Measurements from ENCODE around the gene RFPL3.

The RFPL3 gene

DNA sequence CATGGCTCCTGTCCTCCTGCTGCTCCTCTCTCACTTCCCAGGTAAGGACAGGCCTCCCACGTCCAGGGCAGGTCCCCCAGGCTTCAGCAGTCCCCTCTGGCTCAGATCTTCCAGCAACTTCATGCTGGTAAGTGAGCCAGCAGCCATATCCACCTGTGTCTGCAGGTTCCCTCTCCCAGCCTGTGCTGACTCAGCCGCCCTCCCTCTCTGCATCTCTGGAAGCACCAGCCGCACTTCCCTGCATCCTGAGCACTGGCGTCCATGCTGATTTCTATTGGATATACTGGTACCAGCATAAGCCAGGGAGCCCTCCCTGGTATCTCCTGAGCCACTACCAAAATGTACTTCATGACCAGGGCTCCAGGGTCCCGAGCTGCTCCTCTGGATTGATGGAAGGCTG is 19.0 kb downstream of the RFPL3 start:
- Histone ChIP-seq H3K4me3 (ENCODE audit: insufficient read depth, low read depth, low read length, poor library complexity, severe bottlenecking) (no peak overlapping the region), H3K36me3 (ENCODE audit: control insufficient read depth, insufficient read depth, low read length) (no peaks in the 10 kb centered on the region), H3K27me3 (replicated peaks; ENCODE audit: control insufficient read depth, insufficient read depth, low read length, poor library complexity, severe bottlenecking) (no peaks in the 10 kb centered on the region), H3K9me3 (ENCODE audit: control insufficient read depth, low read length) (no peaks in the 10 kb centered on the region), H3K27ac (ENCODE audit: insufficient read depth, low read length, poor library complexity, severe bottlenecking) (no peak overlapping the region), H3K4me1 (ENCODE audit: control insufficient read depth, insufficient read depth, low read length, poor library complexity, severe bottlenecking) (no peaks in the 10 kb centered on the region)
- no peak for DNase-seq

DNA sequence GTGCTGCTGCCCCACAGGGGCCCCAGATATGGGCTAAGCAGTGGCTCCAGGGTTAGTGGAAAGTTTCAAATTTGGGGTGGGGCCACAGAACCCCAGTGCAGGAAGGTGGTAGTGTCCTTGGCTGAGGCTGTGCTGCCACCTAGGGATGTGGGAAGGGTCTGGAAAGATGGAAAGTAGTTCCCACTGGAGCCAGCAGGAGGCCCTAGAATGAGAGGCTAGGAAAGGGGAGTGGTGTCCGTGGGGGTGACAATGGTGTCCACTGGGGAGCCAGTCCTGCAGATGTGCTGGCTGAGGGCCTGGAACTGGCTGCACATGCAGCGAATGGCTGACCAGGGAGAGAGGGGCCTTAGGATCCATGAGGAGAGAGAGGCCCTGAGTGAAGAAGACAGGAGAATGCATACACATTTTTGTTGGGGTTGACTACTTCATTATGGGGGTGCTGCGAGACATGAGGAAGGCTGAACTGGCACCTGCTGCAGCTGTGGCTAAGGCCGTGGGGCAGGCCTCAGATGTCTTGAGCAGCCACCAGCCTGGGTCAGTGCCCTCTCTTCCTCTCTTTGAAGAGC is 21.1 kb downstream of the RFPL3 start:
- H3K27ac ChIP-seq (ENCODE audit: insufficient read depth, low read length, poor library complexity, severe bottlenecking), result no peak overlapping the region
- H3K4me1 ChIP-seq (ENCODE audit: control insufficient read depth, insufficient read depth, low read length, poor library complexity, severe bottlenecking), result no peaks in the 10 kb centered on the region
- no peak for DNase-seq
- no peak overlapping the region for H3K4me3 ChIP-seq (ENCODE audit: insufficient read depth, low read depth, low read length, poor library complexity, severe bottlenecking)
- no peaks in the 10 kb centered on the region for H3K9me3 ChIP-seq (ENCODE audit: control insufficient read depth, low read length)
- H3K27me3 ChIP-seq (replicated peaks; ENCODE audit: control insufficient read depth, insufficient read depth, low read length, poor library complexity, severe bottlenecking), result no peaks in the 10 kb centered on the region
- H3K36me3 ChIP-seq (ENCODE audit: control insufficient read depth, insufficient read depth, low read length), result no peaks in the 10 kb centered on the region

DNA sequence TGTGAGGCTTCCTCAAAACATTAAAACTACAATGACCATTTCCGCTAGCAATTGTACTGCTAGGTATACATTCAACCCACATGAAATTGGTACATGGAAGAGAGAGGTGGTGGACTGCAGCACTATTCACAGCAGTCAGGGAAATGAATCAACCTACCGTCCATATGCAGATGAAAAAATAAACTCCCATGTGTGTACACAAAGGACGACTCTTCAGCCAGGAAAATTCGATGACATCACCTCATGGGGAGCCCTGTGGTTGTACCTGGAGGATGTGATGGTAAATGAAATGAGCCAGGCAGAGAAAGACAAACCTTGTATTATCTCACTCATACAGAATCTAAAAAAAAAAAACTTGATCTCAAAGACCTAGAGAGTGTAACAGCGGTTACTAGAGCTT is 23.3 kb downstream of the RFPL3 start:
- H3K4me1 ChIP-seq (ENCODE audit: control insufficient read depth, insufficient read depth, low read length, poor library complexity, severe bottlenecking), result no peaks in the 10 kb centered on the region
- H3K9me3 ChIP-seq (ENCODE audit: control insufficient read depth, low read length), result no peaks in the 10 kb centered on the region
- no peak overlapping the region for H3K27ac ChIP-seq (ENCODE audit: insufficient read depth, low read length, poor library complexity, severe bottlenecking)
- no peaks in the 10 kb centered on the region for H3K27me3 ChIP-seq (replicated peaks; ENCODE audit: control insufficient read depth, insufficient read depth, low read length, poor library complexity, severe bottlenecking)
- no peak overlapping the region for H3K4me3 ChIP-seq (ENCODE audit: insufficient read depth, low read depth, low read length, poor library complexity, severe bottlenecking)
- no peak for DNase-seq
- H3K36me3 ChIP-seq (ENCODE audit: control insufficient read depth, insufficient read depth, low read length), result peaks cover 7% of the 10 kb centered on the region

DNA sequence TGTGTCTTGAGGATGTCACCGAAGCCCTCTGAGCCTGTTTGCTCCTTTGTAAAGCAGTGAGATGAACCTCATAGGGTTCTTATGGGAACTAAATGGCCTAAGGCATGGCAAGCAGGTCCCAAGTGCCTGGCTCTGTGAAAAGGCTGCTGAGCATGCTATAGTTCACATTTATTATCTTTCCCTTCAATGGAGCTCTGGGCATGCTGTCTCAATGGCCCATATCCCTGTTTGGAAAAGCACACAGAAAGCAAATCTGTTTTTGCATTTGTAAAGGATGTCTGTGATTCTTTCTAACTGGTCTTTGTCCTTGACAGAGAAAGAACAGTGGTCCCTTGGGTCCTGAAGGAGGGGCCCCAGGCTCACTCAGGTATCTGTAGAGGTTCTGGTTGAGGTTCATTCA is 28.0 kb downstream of the RFPL3 start:
- Histone ChIP-seq H3K27ac (ENCODE audit: insufficient read depth, low read length, poor library complexity, severe bottlenecking) (no peak overlapping the region), H3K4me1 (ENCODE audit: control insufficient read depth, insufficient read depth, low read length, poor library complexity, severe bottlenecking) (no peaks in the 10 kb centered on the region), H3K4me3 (ENCODE audit: insufficient read depth, low read depth, low read length, poor library complexity, severe bottlenecking) (no peak overlapping the region), H3K9me3 (ENCODE audit: control insufficient read depth, low read length) (no peaks in the 10 kb centered on the region), H3K36me3 (ENCODE audit: control insufficient read depth, insufficient read depth, low read length) (peaks cover 26% of the 10 kb centered on the region), H3K27me3 (replicated peaks; ENCODE audit: control insufficient read depth, insufficient read depth, low read length, poor library complexity, severe bottlenecking) (no peaks in the 10 kb centered on the region)
- DNase-seq, result no peak

- Histone ChIP-seq H3K36me3 (ENCODE audit: control insufficient read depth, insufficient read depth, low read length) (peaks cover 59% of the 10 kb centered on the region), H3K4me1 (ENCODE audit: control insufficient read depth, insufficient read depth, low read length, poor library complexity, severe bottlenecking) (no peaks in the 10 kb centered on the region), H3K4me3 (ENCODE audit: insufficient read depth, low read depth, low read length, poor library complexity, severe bottlenecking) (no peak overlapping the region), H3K9me3 (ENCODE audit: control insufficient read depth, low read length) (no peaks in the 10 kb centered on the region), H3K27ac (ENCODE audit: insufficient read depth, low read length, poor library complexity, severe bottlenecking) (no peak overlapping the region), H3K27me3 (replicated peaks; ENCODE audit: control insufficient read depth, insufficient read depth, low read length, poor library complexity, severe bottlenecking) (no peaks in the 10 kb centered on the region)
- DNase-seq, result no peak
Measured at GRCh38 chr22:32389685-32390084, 32.0 kb downstream of the RFPL3 start.

DNA sequence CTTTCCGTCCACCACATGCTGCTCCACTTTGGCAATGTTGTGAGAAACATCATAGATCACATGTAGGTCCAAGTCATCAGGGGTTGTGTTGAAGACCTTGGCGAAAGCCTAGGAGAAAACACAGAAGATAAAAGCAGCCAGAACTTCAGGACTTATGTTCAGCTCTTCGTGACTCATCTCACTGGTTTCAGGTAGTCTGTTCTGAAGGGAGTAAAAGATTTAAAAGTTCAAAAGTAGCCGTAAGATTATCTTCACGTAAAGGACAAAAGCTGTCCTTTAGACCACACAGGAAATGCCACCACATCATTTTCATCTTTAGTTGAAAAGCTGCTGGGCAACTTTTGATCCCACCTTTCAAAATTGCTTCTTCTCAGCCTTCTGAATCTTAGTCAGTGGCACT is 37.4 kb downstream of the RFPL3 start:
- Histone ChIP-seq H3K4me3 (ENCODE audit: insufficient read depth, low read depth, low read length, poor library complexity, severe bottlenecking) (no peak overlapping the region), H3K36me3 (ENCODE audit: control insufficient read depth, insufficient read depth, low read length) (peaks cover 84% of the 10 kb centered on the region)
- DNase-seq, result no peak

DNA sequence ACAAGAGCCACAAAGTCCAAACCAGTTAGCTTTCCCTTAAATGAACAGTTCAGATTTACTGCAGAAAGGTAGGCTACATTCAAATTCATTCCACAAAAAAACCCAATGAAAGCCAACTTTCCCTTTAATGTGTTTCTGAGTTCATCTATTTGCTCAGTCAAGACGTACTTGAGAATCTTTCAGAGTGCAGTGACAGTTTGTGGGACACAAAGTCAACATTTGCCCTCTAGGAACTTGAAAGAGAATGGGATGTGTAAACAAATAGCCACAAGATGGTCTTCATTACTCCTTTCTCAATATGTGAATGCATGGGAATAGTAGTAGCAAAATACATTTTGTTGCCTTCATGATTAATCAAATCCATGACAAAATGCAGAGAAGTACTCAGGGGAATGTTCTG is 38.6 kb downstream of the RFPL3 start:
- Histone ChIP-seq H3K27me3 (replicated peaks; ENCODE audit: control insufficient read depth, insufficient read depth, low read length, poor library complexity, severe bottlenecking) (no peaks in the 10 kb centered on the region), H3K36me3 (ENCODE audit: control insufficient read depth, insufficient read depth, low read length) (peaks cover 89% of the 10 kb centered on the region), H3K4me3 (ENCODE audit: insufficient read depth, low read depth, low read length, poor library complexity, severe bottlenecking) (no peak overlapping the region), H3K27ac (ENCODE audit: insufficient read depth, low read length, poor library complexity, severe bottlenecking) (no peak overlapping the region), H3K9me3 (ENCODE audit: control insufficient read depth, low read length) (no peaks in the 10 kb centered on the region), H3K4me1 (ENCODE audit: control insufficient read depth, insufficient read depth, low read length, poor library complexity, severe bottlenecking) (no peaks in the 10 kb centered on the region)
- DNase-seq, result no peak

More for the DNA sequence above, 37.4 kb downstream of the RFPL3 start:
- H3K9me3 ChIP-seq (ENCODE audit: control insufficient read depth, low read length), result no peaks in the 10 kb centered on the region
- no peaks in the 10 kb centered on the region for H3K27me3 ChIP-seq (replicated peaks; ENCODE audit: control insufficient read depth, insufficient read depth, low read length, poor library complexity, severe bottlenecking)
- H3K4me1 ChIP-seq (ENCODE audit: control insufficient read depth, insufficient read depth, low read length, poor library complexity, severe bottlenecking), result no peaks in the 10 kb centered on the region
- H3K27ac ChIP-seq (ENCODE audit: insufficient read depth, low read length, poor library complexity, severe bottlenecking), result no peak overlapping the region

DNA sequence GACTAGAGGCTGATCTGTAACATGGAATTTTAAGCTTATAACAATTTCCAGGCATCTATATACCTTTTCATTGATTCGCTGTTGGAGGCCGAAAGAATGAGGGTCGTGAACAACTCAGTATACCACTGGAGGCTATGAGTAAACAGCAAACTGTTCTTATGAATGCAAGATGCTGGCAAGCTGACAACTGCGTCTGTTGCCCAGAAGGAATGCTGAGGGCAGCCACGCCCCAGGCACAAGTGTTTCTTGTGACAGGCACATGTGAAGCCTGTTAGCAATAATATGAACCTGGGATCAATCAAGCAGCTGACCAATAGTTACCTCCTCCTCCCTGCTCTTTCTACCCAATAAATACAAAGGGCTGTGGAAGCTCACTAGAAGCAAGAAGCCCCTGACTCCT is 39.1 kb downstream of the RFPL3 start:
- no peaks in the 10 kb centered on the region for H3K27me3 ChIP-seq (replicated peaks; ENCODE audit: control insufficient read depth, insufficient read depth, low read length, poor library complexity, severe bottlenecking)
- no peak for DNase-seq
- H3K27ac ChIP-seq (ENCODE audit: insufficient read depth, low read length, poor library complexity, severe bottlenecking), result no peak overlapping the region
- peaks cover 93% of the 10 kb centered on the region for H3K36me3 ChIP-seq (ENCODE audit: control insufficient read depth, insufficient read depth, low read length)
- H3K4me3 ChIP-seq (ENCODE audit: insufficient read depth, low read depth, low read length, poor library complexity, severe bottlenecking), result no peak overlapping the region
- no peaks in the 10 kb centered on the region for H3K9me3 ChIP-seq (ENCODE audit: control insufficient read depth, low read length)
- no peaks in the 10 kb centered on the region for H3K4me1 ChIP-seq (ENCODE audit: control insufficient read depth, insufficient read depth, low read length, poor library complexity, severe bottlenecking)

- Histone ChIP-seq H3K27ac (ENCODE audit: insufficient read depth, low read length, poor library complexity, severe bottlenecking) (no peak overlapping the region), H3K4me3 (ENCODE audit: insufficient read depth, low read depth, low read length, poor library complexity, severe bottlenecking) (no peak overlapping the region), H3K9me3 (ENCODE audit: control insufficient read depth, low read length) (no peaks in the 10 kb centered on the region), H3K27me3 (replicated peaks; ENCODE audit: control insufficient read depth, insufficient read depth, low read length, poor library complexity, severe bottlenecking) (no peaks in the 10 kb centered on the region), H3K4me1 (ENCODE audit: control insufficient read depth, insufficient read depth, low read length, poor library complexity, severe bottlenecking) (no peaks in the 10 kb centered on the region), H3K36me3 (ENCODE audit: control insufficient read depth, insufficient read depth, low read length) (peaks cover 79% of the 10 kb centered on the region)
- no peak for DNase-seq
Measured at GRCh38 chr22:32401486-32401885, 43.8 kb downstream of the RFPL3 start.

DNA sequence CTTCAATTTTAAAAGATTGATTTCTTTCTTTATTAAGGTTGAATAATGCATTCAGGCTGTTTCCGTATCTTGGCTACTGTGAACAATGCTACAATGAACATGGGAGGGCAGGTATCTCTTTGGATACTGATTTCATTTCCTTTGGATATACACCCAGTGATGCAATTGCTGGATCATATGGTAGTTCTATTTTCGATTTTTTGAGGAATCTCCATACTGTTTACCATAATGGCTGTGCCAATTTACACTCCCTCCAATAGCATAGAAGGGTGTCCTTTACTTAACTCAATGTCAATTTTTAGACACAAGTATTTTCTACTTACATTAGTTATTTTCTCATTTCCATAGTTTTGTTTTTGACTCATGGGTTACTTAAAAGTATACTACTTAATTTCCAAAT is 46.4 kb downstream of the RFPL3 start:
- Histone ChIP-seq H3K4me3 (ENCODE audit: insufficient read depth, low read depth, low read length, poor library complexity, severe bottlenecking) (no peak overlapping the region), H3K4me1 (ENCODE audit: control insufficient read depth, insufficient read depth, low read length, poor library complexity, severe bottlenecking) (no peaks in the 10 kb centered on the region), H3K36me3 (ENCODE audit: control insufficient read depth, insufficient read depth, low read length) (peaks cover 70% of the 10 kb centered on the region), H3K27ac (ENCODE audit: insufficient read depth, low read length, poor library complexity, severe bottlenecking) (no peak overlapping the region), H3K9me3 (ENCODE audit: control insufficient read depth, low read length) (no peaks in the 10 kb centered on the region), H3K27me3 (replicated peaks; ENCODE audit: control insufficient read depth, insufficient read depth, low read length, poor library complexity, severe bottlenecking) (no peaks in the 10 kb centered on the region)
- no peak for DNase-seq

DNA sequence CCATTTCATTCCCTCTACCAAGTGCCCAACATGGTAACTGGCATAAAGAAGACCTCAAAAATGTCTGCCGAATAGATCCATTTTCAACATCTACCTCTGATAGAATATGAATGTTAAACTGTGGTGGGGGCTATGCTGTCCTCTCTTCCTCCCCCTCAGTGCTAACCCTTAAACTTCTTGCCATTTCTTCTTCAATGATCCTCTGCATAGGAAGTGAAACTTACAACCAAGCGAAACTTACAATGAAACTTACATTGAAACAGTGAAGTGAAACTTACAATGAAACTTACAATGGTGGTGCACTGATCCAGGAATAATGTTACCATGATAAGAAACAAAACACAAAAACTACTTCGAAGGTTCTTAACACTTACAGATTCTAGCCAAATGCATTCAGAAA is 49.6 kb downstream of the RFPL3 start:
- DNase-seq, result no peak
- Histone ChIP-seq H3K4me3 (ENCODE audit: insufficient read depth, low read depth, low read length, poor library complexity, severe bottlenecking) (no peak overlapping the region), H3K27ac (ENCODE audit: insufficient read depth, low read length, poor library complexity, severe bottlenecking) (no peak overlapping the region), H3K9me3 (ENCODE audit: control insufficient read depth, low read length) (no peaks in the 10 kb centered on the region), H3K4me1 (ENCODE audit: control insufficient read depth, insufficient read depth, low read length, poor library complexity, severe bottlenecking) (peaks cover 10% of the 10 kb centered on the region), H3K27me3 (replicated peaks; ENCODE audit: control insufficient read depth, insufficient read depth, low read length, poor library complexity, severe bottlenecking) (no peaks in the 10 kb centered on the region), H3K36me3 (ENCODE audit: control insufficient read depth, insufficient read depth, low read length) (peaks cover 40% of the 10 kb centered on the region)

Measured in effector memory CD4-positive, alpha-beta T cell (primary cell).